Inflammatory macrophage treated with lipopolysaccharide for 4 hours (primary cell): ENCODE measurements around the gene CYP3A5.

Experiments used
- DNase-seq: peaks from one replicate; pipeline ENCODE4 v3.0.0-alpha.2; 2020

Gene CYP3A5

DNA sequence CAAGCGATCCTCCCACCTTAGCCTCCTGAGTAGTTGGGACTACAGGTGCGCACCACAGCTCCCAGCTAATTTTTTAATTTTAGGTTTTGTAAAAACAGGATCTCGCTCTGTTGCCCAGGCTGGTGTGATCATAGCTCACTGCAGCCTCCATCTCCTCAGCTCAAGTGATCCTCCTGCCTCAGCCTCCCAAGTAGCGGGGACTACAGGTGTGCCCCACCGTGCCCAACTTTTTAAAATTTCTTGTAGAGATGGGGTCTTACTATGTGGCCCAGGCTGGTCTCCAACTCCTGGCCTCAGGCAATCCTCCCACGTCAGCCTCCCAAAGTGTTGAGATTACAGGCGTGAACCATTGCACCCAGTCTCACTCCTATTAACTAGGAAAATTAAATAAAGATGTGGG lies 74.3 kb downstream of the CYP3A5 start:
- no peak for DNase-seq

DNA sequence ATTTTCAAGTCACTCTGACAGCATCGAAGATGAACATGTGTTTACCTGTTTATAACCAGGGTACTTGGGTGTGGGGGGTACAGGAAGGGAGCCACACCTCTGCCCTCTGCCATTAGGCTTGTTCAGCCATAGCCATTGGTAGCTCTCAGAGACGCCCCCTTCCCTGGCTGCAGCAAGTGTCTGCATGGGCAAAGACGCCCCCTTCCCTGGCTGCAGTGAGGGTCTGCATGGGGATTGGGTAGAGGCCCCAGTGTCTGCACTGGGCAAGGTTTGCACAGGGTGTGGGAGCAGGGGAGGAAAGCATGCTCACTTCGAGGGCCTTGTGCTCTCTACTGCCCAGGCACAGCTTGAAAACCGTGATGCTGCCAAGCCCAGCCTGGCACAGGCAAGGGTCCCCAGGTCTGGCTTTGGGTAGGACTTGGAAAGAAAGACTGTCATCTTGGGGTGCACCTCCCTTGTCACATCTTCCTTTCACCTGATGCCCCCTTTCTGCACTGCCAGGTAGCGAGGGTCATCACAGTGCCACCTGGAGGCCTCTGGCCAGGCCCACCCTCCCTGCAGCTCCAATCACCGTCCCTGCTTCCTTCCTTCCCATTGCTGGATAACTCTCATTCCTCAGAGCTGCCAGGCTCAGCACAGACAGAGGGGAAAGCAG lies 78.0 kb downstream of the CYP3A5 start:
- no peak for DNase-seq

- DNase-seq, result no peak
Measured at GRCh38 chr7:99599836-99600235, 80.0 kb downstream of the CYP3A5 start.
